GM19438 (cell line): Measurements from ENCODE around the gene FBXO10.

Source experiments
- ATAC-seq: cut with Tn5 transposase; IDR thresholded peaks from one replicate; pipeline ENCODE4 v1.9.1; 2021; ENCODE audit warnings: low read depth; ENCODE audit not compliant: unreplicated experiment

Gene FBXO10

DNA sequence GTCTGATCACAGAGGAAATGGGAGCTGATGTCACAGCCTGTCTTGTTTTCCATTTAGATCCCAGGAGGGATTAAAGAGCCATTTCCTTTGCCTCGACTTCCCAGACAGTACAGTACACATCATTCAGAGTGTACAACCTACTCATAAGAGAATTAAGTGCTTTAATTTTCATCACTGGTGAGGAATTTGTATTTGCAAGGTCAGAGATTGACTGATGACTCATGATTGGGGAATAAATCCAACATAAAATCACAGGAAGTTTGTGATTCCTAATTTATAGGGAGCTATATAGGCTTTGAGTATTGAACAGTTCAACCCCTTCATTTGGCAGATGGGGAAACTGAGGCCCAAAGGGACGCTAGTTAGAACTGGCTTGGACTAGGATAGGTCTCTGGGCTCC is 20.3 kb upstream of the FBXO10 start:
- no peak for ATAC-seq

DNA sequence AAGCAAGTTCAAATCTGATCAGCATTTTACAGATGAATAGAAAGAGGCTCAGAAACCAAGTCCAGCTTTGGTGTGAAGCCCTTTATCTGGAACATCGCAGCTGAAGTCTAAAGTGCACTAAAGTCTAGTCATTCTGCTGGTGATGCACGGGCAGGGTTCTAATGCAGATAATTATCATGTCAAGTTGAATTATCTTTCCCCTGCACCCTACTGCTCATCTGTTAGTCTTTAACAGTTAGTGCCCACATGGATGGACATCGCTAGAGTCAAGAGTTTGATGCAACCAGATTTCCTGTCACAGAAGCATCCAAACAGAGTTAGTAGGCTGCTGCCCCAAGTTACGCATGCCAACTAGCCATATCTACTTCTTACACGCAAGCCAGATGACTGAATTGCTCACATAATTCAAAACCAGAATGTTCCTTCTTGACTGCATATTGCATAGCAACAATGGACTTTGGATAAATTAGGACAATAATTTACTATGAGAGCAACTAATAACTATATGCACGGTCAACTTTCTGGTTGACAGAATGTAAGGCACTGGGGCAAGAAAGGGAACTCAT is 17.8 kb upstream of the FBXO10 start:
- ATAC-seq: no peak

DNA sequence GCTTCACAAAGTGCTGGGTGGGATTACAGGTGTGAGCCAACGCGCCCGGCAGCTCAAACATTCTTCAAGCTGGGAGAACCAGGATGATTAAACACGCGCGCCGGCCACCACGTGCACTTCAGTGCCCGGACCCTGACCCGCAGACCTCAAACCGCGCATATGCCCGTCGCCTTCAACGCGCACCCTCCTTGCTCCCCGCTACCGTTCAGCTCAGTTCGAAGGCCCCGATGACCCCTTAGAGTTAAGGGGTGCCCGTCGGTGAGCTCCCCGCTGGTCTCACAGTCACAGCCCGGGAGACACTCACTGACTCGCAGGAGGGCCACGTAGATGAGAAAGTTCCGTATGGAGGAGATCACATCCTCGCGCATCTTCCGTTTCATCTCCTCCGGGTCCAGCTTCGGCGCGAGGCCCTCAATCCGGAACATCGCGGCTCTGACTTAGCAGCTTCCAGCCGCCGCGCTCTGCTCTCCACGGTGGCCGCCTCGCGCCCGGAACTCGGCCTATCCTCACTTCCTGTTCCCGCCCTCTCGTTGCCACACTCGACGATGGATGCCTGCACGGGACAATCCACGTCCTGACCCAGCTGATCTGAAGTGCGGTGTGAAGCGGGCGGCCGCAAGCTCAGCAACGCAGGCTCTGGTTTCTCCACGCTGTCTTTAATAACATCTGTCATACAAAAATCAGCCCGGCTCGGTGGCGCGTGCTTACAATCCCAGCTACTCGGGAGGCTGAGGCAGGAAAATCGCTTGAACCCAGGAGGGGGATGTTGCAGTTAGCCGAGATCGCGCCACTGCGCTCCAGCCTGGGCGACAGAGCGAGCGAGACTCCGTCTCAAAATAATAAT is 16.1 kb upstream of the FBXO10 start, which contains the start of gene TOMM5:
TOMM5 (minus strand) TSS at position 490 of the 844 bp plus-strand sequence; CDS start at position 425, 65 bp downstream.
- ATAC-seq: peak; percentile 74

DNA sequence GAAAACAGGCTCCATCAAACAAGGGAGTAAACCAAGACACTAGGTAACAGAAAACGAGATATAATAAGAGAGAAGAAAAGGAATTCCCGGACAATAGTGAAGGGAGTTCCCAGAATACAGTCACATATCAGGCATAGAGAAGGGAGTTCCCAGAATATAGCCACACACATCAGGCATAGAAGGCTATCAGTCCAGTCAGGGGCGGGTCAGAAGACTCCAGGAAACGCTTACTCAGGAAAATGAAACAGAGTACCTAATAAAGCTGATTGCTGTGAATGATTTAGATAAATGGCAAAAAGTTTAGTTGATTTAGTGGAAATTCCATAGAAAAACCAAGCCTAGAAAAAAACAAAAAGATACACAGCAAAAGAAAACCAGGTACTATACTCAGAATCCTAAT is 11.3 kb upstream of the FBXO10 start:
- no peak for ATAC-seq

DNA sequence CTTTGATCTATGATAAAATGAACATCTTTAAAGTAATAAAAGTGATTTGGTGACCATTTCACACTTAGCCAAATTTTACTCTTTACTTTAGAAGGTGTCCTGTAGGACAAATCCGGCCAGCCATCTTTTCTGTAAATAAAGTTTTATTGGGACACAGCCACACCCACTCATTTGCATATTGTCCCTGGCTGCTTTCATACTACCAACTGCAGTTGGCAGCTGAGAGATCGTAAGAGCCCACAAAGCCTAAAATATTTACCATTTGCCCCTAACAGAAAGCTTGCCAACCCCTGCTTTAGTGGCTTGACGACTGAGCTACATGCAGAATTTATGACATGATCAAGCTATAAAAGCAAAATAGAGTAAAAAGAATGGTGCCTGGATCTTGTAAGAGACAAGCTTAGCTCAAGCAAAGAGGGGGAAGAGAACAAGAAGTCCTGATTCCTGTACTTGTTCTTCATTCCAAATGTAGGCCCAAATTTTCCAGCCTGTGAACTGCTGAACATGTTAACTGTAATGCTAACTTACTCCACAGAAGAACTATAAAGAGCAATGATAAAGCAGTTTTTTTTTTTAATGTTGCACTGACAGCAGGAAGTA is 7.4 kb upstream of the FBXO10 start:
- no peak for ATAC-seq

DNA sequence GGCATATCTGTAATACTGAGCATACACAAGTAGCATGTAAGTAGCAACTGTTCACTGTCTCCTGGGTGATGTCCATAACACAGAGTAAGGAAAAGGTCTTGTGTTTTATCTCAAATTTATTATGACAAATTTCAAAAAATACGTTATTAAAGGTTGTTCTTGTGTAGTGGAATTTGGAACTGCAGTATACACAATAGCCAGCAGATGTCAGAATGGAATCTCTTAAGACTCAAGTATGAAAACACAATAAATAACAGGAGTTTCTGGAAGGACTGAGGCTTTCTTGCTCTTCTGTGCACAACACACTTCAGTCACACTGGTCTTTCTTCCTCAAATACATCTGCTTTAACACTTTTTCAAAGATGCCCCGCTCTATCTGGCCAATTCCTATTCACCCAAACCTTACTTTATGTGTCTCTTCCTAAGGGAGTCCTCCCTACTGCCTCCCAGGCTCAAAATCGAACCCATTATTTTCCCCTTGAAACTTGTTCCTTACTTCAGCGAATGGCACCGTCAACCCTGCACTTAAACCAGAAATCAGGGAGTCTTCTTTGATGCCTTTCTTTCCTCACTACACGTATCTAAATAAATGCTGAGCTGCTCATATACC is 6.5 kb upstream of the FBXO10 start:
- no peak for ATAC-seq

DNA sequence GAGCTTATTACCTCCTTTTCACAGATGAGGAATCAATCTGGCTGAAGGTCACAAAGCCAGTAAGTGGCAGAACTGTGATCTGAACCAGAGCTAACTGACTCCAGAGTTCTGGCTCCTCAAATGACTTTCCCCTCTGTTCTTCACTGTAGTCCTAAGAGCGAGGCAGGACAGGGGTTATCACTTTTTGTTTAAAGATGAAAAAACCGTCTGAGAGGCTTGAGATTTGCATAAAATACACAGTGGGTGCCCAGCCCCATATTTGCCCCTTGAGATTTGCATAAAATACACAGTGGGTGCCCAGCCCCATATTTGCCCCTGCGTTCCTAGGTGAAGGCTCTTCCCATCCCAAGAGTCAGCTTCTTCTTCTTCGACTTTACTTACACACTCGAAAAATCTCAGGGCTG is 667 bp downstream of the FBXO10 start:
- ATAC-seq: peak; percentile 45

GRCh38 chr9:37575001-37575400 is 1.2 kb downstream of the FBXO10 start:
- ATAC-seq: no peak

DNA sequence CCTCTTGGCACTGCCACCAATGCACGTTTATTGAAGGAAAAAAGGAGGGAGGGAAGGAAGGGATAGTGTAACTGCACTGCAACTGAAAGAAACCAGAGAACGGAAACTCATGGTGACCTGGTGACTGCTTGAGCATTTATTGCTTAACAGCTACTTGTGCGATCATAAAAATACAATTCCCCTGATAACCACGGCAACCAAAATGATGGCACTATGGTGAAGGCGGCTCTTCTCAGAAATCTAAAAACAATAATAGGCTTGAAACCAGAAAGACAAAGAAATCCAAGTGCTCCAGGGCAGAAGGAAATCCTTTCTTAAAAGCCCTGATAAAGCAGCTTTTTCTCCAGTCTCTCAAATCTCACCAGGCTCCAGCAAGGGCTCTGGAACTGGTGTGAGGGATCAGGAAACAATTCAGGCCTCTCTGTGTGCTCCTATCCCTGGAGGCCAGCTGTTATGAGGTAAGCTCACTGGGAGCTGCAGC is 1.9 kb downstream of the FBXO10 start:
- ATAC-seq: no peak

GRCh38 chr9:37571282-37571681 is 4.9 kb downstream of the FBXO10 start:
- no peak for ATAC-seq

- no peak for ATAC-seq
These were observed 9.5 kb downstream of the FBXO10 start for GRCh38 chr9:37566716-37567115.

- ATAC-seq: peak; percentile 90
These were observed 10.2 kb downstream of the FBXO10 start for GRCh38 chr9:37565661-37566618.

GRCh38 chr9:37564916-37565315 is 11.3 kb downstream of the FBXO10 start:
- ATAC-seq: no peak

- no peak for ATAC-seq
These were observed 12.2 kb downstream of the FBXO10 start for GRCh38 chr9:37563806-37564513.

- ATAC-seq: no peak
These were observed 13.4 kb downstream of the FBXO10 start for GRCh38 chr9:37562826-37563225.

DNA sequence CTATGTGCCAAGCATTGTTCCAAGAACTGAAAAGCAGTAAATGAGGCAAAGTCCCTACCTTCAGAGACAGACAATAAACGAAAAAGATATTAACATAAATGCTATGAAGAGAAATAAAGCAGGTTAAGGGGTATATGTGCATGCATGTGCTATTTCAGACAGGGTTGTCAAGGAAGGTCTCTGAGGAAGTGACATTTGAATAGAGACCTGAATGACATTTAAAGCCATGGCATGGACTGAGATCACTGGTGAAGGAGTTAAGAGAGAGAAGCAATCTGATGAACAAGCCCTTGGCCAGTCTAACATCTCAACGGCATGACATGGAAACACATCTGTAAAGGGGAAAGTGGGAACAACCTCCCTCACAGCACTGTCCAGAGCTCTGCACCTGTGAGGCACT is 14.5 kb downstream of the FBXO10 start:
- ATAC-seq: no peak

DNA sequence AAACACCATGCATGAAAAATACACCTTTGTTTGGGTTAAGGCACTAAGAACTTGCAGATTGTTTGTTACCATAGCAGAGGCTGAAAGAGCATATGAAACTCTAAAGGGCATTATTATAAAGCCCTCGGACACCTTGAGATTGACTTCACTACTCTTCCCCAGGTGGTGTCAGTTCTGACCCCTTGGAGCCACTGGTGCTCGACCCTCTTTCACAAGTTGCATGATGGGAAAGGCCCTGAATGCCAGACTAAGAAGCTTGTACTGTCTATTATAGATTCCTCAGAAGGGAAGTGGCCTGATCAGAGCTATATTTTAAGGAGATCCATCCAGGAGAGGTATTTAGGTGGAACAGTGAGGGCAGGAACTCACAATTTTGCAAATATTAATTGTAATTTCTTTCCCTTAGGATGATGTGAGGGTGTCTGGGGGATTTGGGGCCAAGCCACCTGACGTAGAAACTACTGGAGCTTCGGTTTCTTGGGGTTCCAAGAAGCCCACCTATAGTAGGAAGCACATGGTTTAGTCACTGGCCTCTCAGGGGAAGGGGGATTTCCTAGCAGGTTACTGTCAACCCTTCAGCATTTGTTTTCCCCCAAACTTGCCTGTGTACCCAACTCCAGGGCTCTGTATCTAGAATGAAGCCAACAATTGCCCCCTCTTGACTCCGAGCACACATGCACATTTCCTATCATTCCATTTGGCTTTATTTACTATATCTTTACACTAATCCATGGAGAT is 16.2 kb downstream of the FBXO10 start:
- no peak for ATAC-seq

GRCh38 chr9:37559125-37559524 is 17.1 kb downstream of the FBXO10 start:
- ATAC-seq: no peak

DNA sequence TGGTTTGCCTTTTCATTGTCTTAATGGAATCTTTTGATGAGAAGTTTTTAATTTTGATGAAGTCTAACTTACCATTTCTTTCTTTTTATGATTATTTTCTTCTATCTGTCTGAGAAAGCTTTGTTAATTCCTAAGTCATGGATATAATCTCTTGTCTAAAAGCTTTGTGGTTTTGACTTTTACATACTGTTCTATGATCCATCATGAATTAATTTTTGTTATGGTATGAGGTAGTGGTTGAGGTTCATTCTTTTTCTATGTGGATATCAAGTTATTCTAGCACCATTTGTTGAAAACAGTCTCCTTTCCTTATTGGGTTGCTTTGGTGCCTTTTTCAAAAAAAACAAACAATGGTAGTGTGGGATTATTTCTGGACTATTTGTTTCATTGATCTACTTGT is 20.4 kb downstream of the FBXO10 start:
- no peak for ATAC-seq
